HG03159 (cell line): Measurements from ENCODE around the gene UNC13A.

Source experiments
- ATAC-seq: cut with Tn5 transposase; IDR thresholded peaks from one replicate; pipeline ENCODE4 v1.9.1; 2021; ENCODE audit warnings: mild to moderate bottlenecking, moderate library complexity; ENCODE audit not compliant: unreplicated experiment

Gene UNC13A

DNA sequence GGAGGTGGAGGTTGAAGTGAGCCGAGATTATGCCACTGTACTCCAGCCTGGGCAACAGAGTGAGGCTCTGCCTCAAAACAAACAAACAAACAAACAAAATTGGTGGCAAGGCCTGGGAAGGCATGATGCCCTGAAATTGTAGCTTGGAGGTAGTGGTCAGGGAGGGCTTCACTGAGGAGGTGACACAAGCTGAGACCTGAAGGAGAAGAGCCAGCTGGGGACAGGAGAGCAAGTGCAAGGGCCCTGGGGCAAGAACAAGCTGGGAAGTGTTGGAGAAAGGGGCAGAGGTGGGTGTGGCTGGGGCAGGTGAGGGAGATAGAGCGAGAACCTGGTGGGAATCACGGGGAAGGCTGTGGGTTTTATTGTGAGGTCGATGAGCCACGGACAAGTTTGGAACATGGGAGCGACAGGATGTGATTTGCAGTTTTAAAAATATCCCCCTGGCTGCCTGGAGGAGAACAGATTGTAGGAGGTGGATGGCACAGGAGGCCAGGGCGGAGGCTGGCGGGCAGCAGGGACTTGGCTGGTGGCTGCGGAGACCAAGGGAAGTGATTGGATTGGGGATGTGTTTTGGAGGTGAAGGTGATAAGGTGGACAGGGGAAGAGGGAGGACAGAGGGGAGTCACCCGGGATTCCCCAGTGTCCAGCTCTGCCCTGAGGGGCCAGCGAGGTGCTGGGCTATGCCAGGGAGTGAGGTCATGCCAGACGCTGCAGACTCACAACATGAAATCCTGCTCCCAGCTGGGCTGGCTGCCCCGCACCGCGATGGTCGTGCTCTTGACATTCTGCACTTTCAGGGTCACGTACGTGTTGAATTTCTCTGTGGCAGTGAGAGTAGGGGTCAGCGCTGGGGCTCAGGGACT, 14.0 kb downstream of the UNC13A start:
- ATAC-seq, result no peak

DNA sequence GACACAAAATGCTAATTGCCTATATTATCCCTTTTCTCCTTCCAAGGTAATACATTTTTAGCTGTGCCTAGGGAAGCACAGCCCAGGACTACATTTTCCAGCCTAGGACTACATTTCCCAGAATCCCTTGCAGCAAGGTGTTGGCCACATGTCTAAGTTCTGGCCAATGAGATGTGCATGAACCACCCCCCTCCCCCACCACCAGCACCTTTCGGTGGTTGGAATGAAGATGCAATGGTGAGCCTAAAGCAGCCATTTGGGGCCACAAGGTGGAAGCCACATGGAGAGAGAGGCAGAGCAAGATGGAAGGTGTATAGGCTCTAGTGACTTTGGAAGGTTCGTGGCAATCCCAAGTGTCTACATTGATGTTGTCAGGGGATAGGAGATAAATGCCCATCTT, 16.2 kb downstream of the UNC13A start:
- ATAC-seq, result no peak

- no peak for ATAC-seq
These were observed 18.7 kb downstream of the UNC13A start for GRCh38 chr19:17669419-17669818.

DNA sequence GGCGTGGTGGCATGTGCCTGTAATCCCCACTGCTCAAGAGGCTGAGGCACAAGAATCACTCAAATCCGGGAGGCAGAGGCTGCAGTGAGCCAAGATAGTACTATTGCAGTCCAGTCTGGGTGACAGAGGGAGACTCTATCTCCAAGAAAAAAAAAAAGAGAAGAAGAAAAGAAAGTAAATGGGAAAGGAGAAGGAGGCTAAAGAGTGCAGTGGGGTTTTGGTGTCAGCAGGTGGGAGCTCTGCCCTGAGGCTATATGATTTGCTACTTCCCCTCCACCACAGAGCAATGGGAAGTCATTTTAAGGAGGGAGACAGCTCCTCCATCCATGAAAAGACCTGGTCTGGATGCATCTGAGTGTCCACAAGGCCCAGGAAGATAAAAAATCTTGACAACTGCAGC, 23.1 kb downstream of the UNC13A start:
- ATAC-seq, result no peak

GRCh38 chr19:17659996-17660395, 28.2 kb downstream of the UNC13A start:
- no peak for ATAC-seq

GRCh38 chr19:17658666-17659065, 29.5 kb downstream of the UNC13A start:
- no peak for ATAC-seq

- no peak for ATAC-seq
These were observed 29.9 kb downstream of the UNC13A start for GRCh38 chr19:17658240-17658639.

DNA sequence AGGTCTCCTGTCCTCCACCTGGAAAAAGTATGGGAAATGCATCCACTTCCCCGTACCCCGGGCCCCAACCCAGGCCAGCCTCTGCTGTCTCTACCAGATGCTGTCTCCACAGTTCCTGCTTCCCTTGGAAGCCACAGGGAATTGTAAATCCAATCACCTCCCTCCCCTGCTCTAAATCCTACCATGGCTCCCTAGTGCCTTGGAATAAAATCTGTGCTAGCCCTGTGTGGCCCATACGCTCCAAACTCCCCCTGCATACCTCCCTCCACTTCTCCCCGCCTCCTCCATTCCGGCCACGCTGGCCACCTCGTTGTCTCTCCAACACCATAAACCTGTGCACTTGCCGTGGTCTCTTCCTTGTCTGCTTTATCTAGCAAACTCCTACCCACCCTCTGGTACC, 31.2 kb downstream of the UNC13A start:
- no peak for ATAC-seq

GRCh38 chr19:17655751-17656472, 32.2 kb downstream of the UNC13A start:
- no peak for ATAC-seq

DNA sequence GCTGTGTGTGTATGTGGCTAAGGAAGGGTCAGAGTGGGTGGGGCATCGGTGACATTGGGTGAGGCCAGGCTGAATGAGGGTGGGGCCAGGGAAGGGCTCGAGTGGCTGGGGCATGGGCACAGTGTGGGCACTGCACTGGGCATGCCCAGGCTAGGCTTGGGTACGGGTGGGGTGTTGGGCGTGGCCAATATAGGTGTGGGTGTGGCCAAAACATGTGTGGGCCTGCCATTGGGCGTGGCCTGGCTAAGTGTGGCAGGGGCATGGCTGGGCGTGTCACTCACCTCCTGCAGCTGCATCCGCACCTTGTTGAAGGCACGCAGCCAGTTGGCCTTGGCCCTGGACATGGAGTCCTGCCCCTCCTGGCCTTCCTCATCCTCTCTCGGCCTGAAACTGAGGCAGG, 33.2 kb downstream of the UNC13A start:
- no peak for ATAC-seq

DNA sequence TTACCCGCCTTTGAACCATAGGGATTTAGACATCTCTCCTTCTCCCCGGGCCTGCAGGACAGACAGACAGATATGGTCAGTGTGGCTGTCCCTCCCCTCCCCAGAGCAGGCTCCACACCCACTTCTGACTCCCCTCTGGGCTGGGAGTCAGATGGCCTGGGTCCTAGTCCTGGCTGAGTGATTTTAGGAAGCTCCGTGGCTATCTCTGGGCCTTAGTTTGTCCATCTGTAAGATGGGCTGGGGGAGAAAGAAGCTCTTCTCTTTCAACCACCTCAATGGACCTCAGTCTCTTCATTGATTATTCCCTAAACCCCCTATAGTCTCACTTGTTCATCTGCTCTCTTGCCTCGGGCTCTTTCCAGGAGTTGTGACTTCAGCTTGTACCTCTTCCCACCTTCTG, 35.5 kb downstream of the UNC13A start:
- no peak for ATAC-seq

DNA sequence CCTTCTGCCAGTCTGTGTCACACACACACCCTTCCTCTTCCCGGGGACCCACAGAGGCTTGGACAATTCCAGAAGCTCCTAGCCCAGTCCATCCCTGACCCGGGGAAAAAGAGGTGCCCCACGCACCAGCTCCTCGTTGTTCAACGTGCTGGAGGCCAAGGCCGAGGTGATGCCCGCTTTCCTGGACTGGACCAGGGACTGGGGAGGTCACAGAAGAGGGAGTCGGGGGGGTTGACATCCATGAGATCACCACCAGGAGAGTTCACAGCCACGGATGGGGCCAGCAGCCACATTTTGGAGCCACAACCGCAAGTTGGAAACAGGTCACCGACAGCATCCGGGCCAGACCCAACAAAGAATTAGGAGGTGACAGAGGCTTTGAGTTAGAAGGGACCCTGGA, 39.4 kb downstream of the UNC13A start:
- ATAC-seq, result no peak

- ATAC-seq, result no peak
These were observed 40.0 kb downstream of the UNC13A start for GRCh38 chr19:17648097-17648660.

DNA sequence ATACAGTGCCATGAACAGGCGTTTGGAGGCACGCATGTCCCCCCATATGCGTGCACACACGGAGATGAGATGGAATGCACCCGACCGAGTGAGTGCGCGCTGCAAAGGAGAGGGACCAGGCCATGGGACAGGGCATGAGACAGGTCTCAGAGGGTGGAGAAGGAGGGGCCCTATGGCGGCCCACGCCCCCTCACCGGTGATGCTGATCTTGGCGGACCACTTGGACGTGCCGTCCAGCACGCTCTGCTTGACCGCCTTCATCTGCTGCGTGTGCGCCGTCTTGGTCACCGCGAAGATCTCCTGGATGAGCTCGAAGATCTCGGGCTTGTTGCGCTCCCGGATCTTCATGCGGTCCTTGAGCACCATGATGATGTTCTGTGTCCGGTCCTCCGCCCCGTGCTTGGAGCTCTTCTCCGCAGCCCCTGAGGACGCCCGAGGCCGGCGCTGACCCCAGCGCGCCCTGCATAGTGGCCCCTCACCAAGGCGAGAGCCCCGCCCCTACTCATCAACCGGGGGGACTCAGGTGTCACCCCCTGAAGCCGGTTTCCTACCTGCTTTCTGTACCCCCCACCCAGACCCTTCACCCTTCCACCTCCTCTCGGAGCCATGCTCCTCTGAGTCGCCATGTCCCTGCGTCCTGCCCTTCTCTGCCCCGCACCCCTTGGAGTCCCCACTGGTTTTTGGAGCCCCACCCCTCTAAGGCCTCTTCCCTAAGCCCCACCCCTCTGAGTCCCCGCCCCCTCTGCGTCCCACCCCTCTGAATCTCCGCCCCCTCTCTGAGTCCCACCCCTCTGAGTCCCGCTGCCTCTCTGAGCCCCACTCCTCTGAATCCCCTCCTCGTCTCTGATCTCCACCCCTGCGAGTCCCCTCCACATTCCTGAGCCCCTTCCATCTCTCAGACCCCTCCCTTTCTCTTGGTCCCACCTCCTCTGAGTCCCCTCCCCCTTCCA, 40.8 kb downstream of the UNC13A start:
- no peak for ATAC-seq

DNA sequence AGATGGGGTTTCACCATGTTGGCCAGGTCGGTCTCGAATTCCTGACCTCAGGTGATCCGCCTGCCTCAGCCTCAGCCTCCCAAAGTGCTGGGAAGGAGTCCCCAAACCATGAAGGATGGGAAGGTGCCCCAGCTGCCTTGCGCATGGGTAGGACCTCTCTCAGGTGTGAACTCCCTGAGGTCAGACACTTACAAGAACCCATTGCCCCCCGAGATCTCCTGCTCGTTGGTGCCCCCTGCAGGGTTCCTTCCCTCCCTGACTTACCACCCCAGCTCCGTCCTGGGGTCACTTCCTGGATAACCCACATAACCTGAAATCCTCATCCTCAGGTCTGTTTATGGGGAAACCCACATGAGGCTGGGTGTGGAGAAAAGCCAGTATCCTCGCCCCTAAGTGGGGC, 41.7 kb downstream of the UNC13A start:
- no peak for ATAC-seq

DNA sequence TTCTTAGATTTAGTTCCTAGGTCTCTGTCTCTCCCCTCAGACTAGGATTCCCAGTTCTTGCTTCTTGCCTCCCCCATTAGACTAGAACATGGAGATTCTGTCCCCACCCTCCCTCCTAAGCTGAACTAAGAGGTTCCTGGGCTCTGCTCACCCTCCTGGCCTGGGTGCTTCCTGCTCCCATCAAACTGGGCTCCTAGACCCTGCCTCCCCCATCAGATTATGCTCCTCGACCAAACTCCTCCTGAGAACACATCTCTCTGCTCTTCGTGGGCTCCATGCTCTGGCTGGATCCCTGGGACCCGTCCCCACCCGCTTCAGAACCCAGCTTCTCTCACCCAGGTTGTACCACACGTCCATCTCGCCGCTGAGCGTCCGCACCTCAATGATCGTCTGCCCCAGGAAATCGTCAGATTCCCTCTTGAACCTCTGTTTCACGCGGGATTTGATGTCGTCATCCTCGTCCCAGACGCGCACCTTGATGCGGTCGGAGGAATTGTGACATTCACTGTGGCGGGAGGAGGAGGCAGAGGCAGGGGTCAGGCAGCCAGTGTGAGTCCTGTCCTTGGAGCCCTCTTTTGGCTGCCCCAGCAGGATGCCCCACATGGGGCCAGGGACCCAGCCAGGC, 42.7 kb downstream of the UNC13A start:
- ATAC-seq, result no peak

GRCh38 chr19:17642656-17643055, 45.5 kb downstream of the UNC13A start:
- ATAC-seq, result no peak

DNA sequence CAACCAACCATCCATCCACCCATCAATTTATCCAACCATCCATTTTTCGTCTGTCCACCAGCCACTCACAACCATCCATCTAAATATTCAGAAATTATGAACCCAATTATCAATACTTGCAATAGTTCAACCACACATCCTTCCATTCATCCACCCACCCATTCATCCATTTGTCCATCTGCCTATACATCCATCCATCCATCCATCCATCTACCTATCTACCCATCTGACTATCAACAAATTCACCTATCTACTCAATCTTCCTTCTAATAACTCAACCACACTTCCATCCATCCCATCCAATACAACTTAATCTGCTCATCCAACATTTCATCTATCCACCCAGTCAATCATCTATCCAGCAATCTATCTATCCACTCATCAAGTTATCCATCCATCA, 46.3 kb downstream of the UNC13A start:
- no peak for ATAC-seq

DNA sequence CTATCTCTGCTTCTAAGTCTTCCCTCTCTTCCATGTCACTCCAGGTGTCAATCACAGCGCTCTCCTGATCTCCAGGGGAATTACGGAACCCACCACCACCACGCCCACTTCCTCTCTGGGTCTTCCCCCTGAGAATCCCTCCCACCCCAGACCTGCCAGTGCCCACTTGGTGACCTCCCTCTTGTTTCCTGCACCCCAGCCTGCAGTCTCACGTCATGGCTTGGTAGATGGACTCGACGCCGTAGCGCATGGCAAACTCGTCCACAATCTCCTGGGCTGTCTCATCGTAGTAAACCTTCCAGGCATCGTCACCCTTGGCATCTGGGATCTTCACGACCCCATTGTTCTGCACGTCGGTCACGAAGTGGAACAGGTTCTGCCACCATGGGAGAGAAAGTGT, 47.0 kb downstream of the UNC13A start:
- ATAC-seq, result no peak

DNA sequence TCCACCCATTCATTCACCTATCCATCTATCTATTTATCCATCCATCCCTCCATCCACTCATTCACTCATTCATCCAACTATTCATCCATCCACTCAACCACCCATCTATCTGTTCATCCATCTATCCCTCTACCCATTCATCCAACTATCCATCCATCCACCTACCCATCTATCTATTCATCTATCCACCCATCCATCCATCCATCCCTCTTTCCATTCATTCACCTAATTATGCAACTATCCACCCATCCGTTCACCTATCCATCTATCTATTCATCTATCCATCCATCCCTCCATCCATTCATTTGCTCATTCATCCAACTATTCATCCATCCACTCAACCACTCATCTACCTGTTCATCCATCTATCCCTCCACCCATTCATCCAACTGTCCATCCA, 54.5 kb downstream of the UNC13A start:
- no peak for ATAC-seq
